Keratinocyte (primary cell): ENCODE data around the gene GATA3. TPM values are rescaled to one million over a fixed set of nuclear protein-coding genes. Genes with fewer than 3 reads are reported as not detected.
A peak's percentile ranks its signal among the peaks of the same experiment; 100 is the strongest.
"Not testable (repeated sequence)": the region's sequence is repeated elsewhere in the genome, so short reads cannot be mapped to it uniquely, and the experiment has no call there.

Experiments
- DNase-seq: peaks from one replicate; pipeline ENCODE4 v3.0.0-alpha.2; 2011; ENCODE audit warnings: low read depth, missing footprints, low spot score
- FAIRE-seq: peaks from 2 replicates; lab custom pipeline; 2011; peaks lifted over from hg19 to GRCh38; lab: Jason Lieb, UNC
- H2AFZ ChIP-seq: 2 replicates; pipeline ENCODE4 v1.6.0; 2012; ENCODE audit warnings: low read length, control low read depth, inconsistent platforms; ENCODE audit not compliant: control insufficient read depth
- H3K27ac ChIP-seq: 2 replicates; pipeline ENCODE4 v1.5.1; 2011; ENCODE audit warnings: low read length; ENCODE audit not compliant: control insufficient read depth, insufficient read depth
- H3K27me3 ChIP-seq: 3 replicates; pipeline ENCODE4 v1.6.0; 2011; ENCODE audit warnings: low read length; ENCODE audit not compliant: control insufficient read depth, insufficient read depth; ENCODE audit errors: extremely low read depth
- H3K36me3 ChIP-seq, 2 experiments: 2 replicates in 1 of 2; 3 replicates in 1 of 2; pipeline ENCODE4 v1.5.1; 2011; ENCODE audit warnings: low read length in 2 of 2, mild to moderate bottlenecking in 1 of 2; ENCODE audit not compliant: control insufficient read depth in 2 of 2, insufficient read depth in 2 of 2; ENCODE audit errors: extremely low read depth in 1 of 2
- H3K4me1 ChIP-seq: 3 replicates; pipeline ENCODE4 v1.5.1; 2011; ENCODE audit warnings: low read length; ENCODE audit not compliant: control insufficient read depth, insufficient read depth; ENCODE audit errors: extremely low read depth
- H3K4me2 ChIP-seq: 3 replicates; pipeline ENCODE4 v1.6.0; 2011; ENCODE audit warnings: low read depth, low read length; ENCODE audit not compliant: control insufficient read depth, insufficient read depth; ENCODE audit errors: extremely low read depth
- H3K4me3 ChIP-seq, 3 experiments: fragments of 200-600 bp in 1 of 3; sonication (generic) in 1 of 3; 2 replicates in 2 of 3; 3 replicates in 1 of 3; pipeline ENCODE4 v1.5.1; 2011 to 2016; ENCODE audit warnings: low read length in 3 of 3, mild to moderate bottlenecking in 3 of 3, control low read depth in 2 of 3, inconsistent platforms in 1 of 3, low read depth in 1 of 3, mixed read lengths in 1 of 3, mixed run types in 1 of 3, moderate library complexity in 1 of 3; ENCODE audit not compliant: control insufficient read depth in 2 of 3, insufficient read depth in 2 of 3; ENCODE audit errors: extremely low read depth in 1 of 3
- H3K79me2 ChIP-seq: 2 replicates; pipeline ENCODE4 v1.6.0; 2012; ENCODE audit warnings: low read length; ENCODE audit not compliant: control insufficient read depth, insufficient read depth
- H3K9ac ChIP-seq: 3 replicates; pipeline ENCODE4 v1.6.0; 2011; ENCODE audit warnings: low read length; ENCODE audit not compliant: control insufficient read depth, insufficient read depth; ENCODE audit errors: extremely low read depth
- H3K9me1 ChIP-seq: 3 replicates; pipeline ENCODE4 v1.6.0; 2011; ENCODE audit warnings: low read length; ENCODE audit not compliant: control insufficient read depth, insufficient read depth; ENCODE audit errors: extremely low read depth
- H3K9me3 ChIP-seq: 2 replicates; pipeline ENCODE4 v1.5.1; 2012; ENCODE audit warnings: low read depth, low read length; ENCODE audit not compliant: control insufficient read depth
- H4K20me1 ChIP-seq: 3 replicates; pipeline ENCODE4 v1.6.0; 2011; ENCODE audit warnings: low read length; ENCODE audit not compliant: control insufficient read depth, insufficient read depth; ENCODE audit errors: extremely low read depth
- EZH2 ChIP-seq: IDR thresholded peaks from one replicate; pipeline ENCODE4 v1.6.1; 2012; ENCODE audit warnings: inconsistent platforms, mild to moderate bottlenecking, low read length, moderate library complexity
- dilution Hi-C: fragments of 300-500 bp; cut with MboI; formaldehyde crosslinking; loops from one replicate; pipeline ENCODE4 v1.7.0; 2020; ENCODE audit warnings: low sequenced_read_pairs; ENCODE audit not compliant: extremely low pct_ligation_motif_present
- polyA plus RNA-seq, 5 experiments: library from polyadenylated mRNA; depleted of rRNA in 3 of 5; stranded (reverse) in 3 of 5; stranded (forward) in 1 of 5; unstranded in 1 of 5; fragments of >200 nt; gene quantifications; 1 replicate in 1 of 5; 2 replicates in 3 of 5; 3 replicates in 1 of 5; pipeline versions ENCODE4 v1.2.1 to v1.2.3, GENCODE V29; 2011 to 2012; ENCODE audit warnings: missing spikeins in 2 of 5, low read depth in 1 of 5, low replicate concordance in 1 of 5
- TF ChIP-seq, protein P1 (sequence below), 3 experiments: IDR thresholded peaks in 1 of 3; conservative IDR thresholded peaks in 1 of 3; optimal IDR thresholded peaks in 1 of 3; 2 replicates in 2 of 3; 3 replicates in 1 of 3; pipeline versions ENCODE3 to v1.5.1; 2011; ENCODE audit warnings: low read length in 3 of 3, mild to moderate bottlenecking in 3 of 3, moderate library complexity in 2 of 3, control low read depth in 1 of 3, inconsistent platforms in 1 of 3; ENCODE audit not compliant: insufficient read depth in 2 of 3; ENCODE audit errors: extremely low read depth in 1 of 3

Gene GATA3
- polyA plus RNA-seq, 1 donor (not counting 4 experiments of a cell fraction or from before 2014, with no cell fraction given) = 4.0 TPM

- H3K9me1 ChIP-seq = no peaks in the 10 kb centered on the region
- H3K36me3 ChIP-seq = no peaks in the 10 kb centered on the region
- H3K27ac ChIP-seq = no peak overlapping the region
- DNase-seq (no peak), FAIRE-seq (no peak)
- H3K4me2 ChIP-seq = no peak overlapping the region
- no peaks in the 10 kb centered on the region for H3K79me2 ChIP-seq
- no peaks in the 10 kb centered on the region for H3K9me3 ChIP-seq
- dilution Hi-C loops = no loop called here
- H3K4me1 ChIP-seq = no peaks in the 10 kb centered on the region
- H4K20me1 ChIP-seq = no peaks in the 10 kb centered on the region
- no peak overlapping the region for H2AFZ ChIP-seq
- no peaks in the 10 kb centered on the region for H3K27me3 ChIP-seq
- H3K4me3 ChIP-seq = no peak overlapping the region
- H3K9ac ChIP-seq = no peak overlapping the region
- TF ChIP-seq EZH2 = no peak
- TF ChIP-seq, protein P1, sequence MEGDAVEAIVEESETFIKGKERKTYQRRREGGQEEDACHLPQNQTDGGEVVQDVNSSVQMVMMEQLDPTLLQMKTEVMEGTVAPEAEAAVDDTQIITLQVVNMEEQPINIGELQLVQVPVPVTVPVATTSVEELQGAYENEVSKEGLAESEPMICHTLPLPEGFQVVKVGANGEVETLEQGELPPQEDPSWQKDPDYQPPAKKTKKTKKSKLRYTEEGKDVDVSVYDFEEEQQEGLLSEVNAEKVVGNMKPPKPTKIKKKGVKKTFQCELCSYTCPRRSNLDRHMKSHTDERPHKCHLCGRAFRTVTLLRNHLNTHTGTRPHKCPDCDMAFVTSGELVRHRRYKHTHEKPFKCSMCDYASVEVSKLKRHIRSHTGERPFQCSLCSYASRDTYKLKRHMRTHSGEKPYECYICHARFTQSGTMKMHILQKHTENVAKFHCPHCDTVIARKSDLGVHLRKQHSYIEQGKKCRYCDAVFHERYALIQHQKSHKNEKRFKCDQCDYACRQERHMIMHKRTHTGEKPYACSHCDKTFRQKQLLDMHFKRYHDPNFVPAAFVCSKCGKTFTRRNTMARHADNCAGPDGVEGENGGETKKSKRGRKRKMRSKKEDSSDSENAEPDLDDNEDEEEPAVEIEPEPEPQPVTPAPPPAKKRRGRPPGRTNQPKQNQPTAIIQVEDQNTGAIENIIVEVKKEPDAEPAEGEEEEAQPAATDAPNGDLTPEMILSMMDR (optimal IDR thresholded peaks at IDR 0.05 in 1 of 3, IDR thresholded peaks at IDR 0.05 in 1 of 3, conservative IDR thresholded peaks at IDR 0.05 in 1 of 3; ENCODE audit: extremely low read depth in 1 of 3, insufficient read depth in 2 of 3, low read length in 3 of 3) = no peak
Measured at GRCh38 chr10:8023851-8024250, 30.6 kb upstream of the GATA3 start.

DNA sequence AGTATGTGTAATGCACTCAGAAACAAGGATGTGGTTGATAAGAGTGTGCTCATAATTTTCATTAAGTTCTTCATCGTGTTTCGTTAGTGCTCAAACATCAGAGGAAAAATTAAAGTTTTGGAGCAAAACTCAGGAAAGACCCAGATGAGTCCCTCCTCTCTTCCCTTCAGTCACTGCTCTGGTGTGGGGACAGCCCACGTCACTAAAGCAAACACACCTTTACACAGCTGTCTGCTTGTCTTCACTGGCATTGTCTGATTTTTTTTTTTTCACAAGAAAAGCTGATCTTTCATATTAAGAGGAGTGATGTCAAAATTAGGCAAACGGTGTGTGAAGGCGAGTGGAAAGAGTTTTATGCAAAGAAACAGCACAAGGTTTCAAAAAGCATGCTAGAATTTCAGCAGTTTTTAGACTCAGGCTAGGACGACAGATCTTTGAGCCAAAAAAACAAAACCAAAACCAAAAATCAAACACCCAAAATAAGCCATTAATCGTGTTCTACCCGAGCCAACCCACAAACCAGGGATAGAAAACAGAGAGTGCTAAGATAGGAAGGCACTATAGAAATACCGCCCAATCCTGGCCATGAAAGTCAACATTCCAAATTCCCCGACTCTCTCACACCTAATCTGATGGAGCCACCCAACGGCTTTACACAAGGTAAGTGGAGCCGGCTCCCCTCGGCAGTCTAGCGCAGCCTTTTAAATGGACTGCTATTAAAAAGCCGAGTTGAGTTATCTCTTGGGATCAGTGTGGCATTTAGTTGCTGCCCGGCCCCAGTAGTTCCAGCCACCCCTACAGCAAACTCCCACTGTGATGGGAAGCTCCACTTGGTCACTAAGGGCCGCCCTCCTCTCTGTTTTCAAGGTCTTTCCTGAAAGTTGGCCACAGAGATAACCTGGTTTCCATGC is 27.9 kb upstream of the GATA3 start:
- peak overlapping the region; percentile 57 for H3K4me2 ChIP-seq
- H3K4me3 ChIP-seq = no peak overlapping the region
- H3K9me3 ChIP-seq = no peaks in the 10 kb centered on the region
- no peaks in the 10 kb centered on the region for H3K79me2 ChIP-seq
- no peaks in the 10 kb centered on the region for H3K36me3 ChIP-seq
- H3K27me3 ChIP-seq = no peaks in the 10 kb centered on the region
- TF ChIP-seq, protein P1 (optimal IDR thresholded peaks at IDR 0.05 in 1 of 3, IDR thresholded peaks at IDR 0.05 in 1 of 3, conservative IDR thresholded peaks at IDR 0.05 in 1 of 3; ENCODE audit: extremely low read depth in 1 of 3, insufficient read depth in 2 of 3, low read length in 3 of 3) = peak in 1 of 3 experiments; percentile 1
- no peak for TF ChIP-seq EZH2
- dilution Hi-C loops = no loop called here
- no peaks in the 10 kb centered on the region for H3K9me1 ChIP-seq
- H3K9ac ChIP-seq = no peak overlapping the region
- no peak overlapping the region for H3K27ac ChIP-seq
- H2AFZ ChIP-seq = peak overlapping the region; percentile 30
- no peaks in the 10 kb centered on the region for H3K4me1 ChIP-seq
- FAIRE-seq = no peak
- DNase-seq = no peak
- H4K20me1 ChIP-seq = no peaks in the 10 kb centered on the region

DNA sequence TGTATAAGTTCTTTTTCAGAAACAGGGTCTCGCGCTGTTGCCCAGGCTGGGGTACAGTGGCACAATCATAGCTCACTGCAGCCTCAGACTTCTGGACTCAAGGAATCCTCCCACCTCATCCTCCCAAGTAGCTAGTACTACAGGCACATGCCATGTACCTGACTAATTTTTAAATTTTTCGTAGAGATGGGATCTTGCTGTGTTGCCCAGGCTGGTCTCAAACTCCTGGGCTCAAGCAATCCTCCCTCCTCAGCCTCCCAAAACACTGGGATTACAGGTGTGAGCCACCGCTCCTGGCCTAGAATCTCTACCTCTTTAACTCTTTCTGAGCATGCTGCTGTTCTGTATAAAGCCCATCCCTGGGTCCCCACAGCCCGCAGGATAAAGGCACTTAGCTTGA is 23.3 kb upstream of the GATA3 start:
- H3K4me3 ChIP-seq, H3K4me2 ChIP-seq, H3K79me2 ChIP-seq, H3K9ac ChIP-seq, H3K4me1 ChIP-seq, H3K36me3 ChIP-seq, H3K9me3 ChIP-seq, H2AFZ ChIP-seq, H4K20me1 ChIP-seq, FAIRE-seq, dilution Hi-C loops, H3K27ac ChIP-seq, DNase-seq, H3K9me1 ChIP-seq: not testable (repeated sequence)
- H3K27me3 ChIP-seq = peaks cover 28% of the 10 kb centered on the region
